BE2C (cell line): ENCODE measurements around the gene ELOVL7.

Experiments used
- DNase-seq: peaks from one replicate; pipeline ENCODE4 v3.0.0-alpha.2; 2020
- H3K27me3 ChIP-seq: fragments of 250-450 bp; sonication (Bioruptor Pico); 2 replicates; pipeline ENCODE4 v1.5.1; 2020; ENCODE audit warnings: mild to moderate bottlenecking
- H3K36me3 ChIP-seq: fragments of 250-450 bp; sonication (Bioruptor Pico); 2 replicates; pipeline ENCODE4 v1.5.1; 2020; ENCODE audit warnings: mild to moderate bottlenecking
- H3K4me1 ChIP-seq: fragments of 250-450 bp; sonication (Bioruptor Pico); 2 replicates; pipeline ENCODE4 v1.5.1; 2020
- H3K4me3 ChIP-seq: 2 replicates; pipeline ENCODE4 v1.5.1; 2011; ENCODE audit warnings: low read depth, low read length
- H3K9me3 ChIP-seq: fragments of 250-450 bp; sonication (Bioruptor Pico); 2 replicates; pipeline ENCODE4 v1.5.1; 2020
- CTCF ChIP-seq: IDR thresholded peaks from 2 replicates; pipeline ENCODE4 v1.5.1; 2012; ENCODE audit warnings: mild to moderate bottlenecking, low read depth, low read length

Gene ELOVL7

GRCh38 chr5:60814498-60814897 is 29.6 kb downstream of the ELOVL7 start:
- TF ChIP-seq CTCF, result no peak
- Histone ChIP-seq H3K27me3 (no peaks in the 10 kb centered on the region), H3K4me3 (no peak overlapping the region), H3K36me3 (no peaks in the 10 kb centered on the region), H3K9me3 (no peaks in the 10 kb centered on the region), H3K4me1 (no peaks in the 10 kb centered on the region)
- DNase-seq, result no peak

GRCh38 chr5:60812426-60812825 is 31.6 kb downstream of the ELOVL7 start:
- TF ChIP-seq CTCF, result no peak

GRCh38 chr5:60811105-60811504 is 33.0 kb downstream of the ELOVL7 start:
- no peak for DNase-seq
- H3K4me1 ChIP-seq, result no peaks in the 10 kb centered on the region
- no peaks in the 10 kb centered on the region for H3K27me3 ChIP-seq
- H3K36me3 ChIP-seq, result no peaks in the 10 kb centered on the region
- H3K9me3 ChIP-seq, result no peaks in the 10 kb centered on the region
- TF ChIP-seq CTCF, result no peak
- no peak overlapping the region for H3K4me3 ChIP-seq

More at GRCh38 chr5:60812426-60812825, 31.6 kb downstream of the ELOVL7 start:
- H3K9me3 ChIP-seq, result no peaks in the 10 kb centered on the region
- no peaks in the 10 kb centered on the region for H3K4me1 ChIP-seq
- no peaks in the 10 kb centered on the region for H3K36me3 ChIP-seq
- no peak for DNase-seq
- no peak overlapping the region for H3K4me3 ChIP-seq
- no peaks in the 10 kb centered on the region for H3K27me3 ChIP-seq

- Histone ChIP-seq H3K9me3 (no peaks in the 10 kb centered on the region), H3K4me1 (no peaks in the 10 kb centered on the region), H3K4me3 (no peak overlapping the region), H3K27me3 (no peaks in the 10 kb centered on the region), H3K36me3 (no peaks in the 10 kb centered on the region)
- no peak for DNase-seq
- no peak for TF ChIP-seq CTCF
Observed at GRCh38 chr5:60810438-60811085, 33.5 kb downstream of the ELOVL7 start.

GRCh38 chr5:60809891-60810425 is 34.1 kb downstream of the ELOVL7 start:
- Histone ChIP-seq H3K4me3 (no peak overlapping the region), H3K27me3 (no peaks in the 10 kb centered on the region), H3K36me3 (no peaks in the 10 kb centered on the region), H3K4me1 (no peaks in the 10 kb centered on the region), H3K9me3 (no peaks in the 10 kb centered on the region)
- no peak for DNase-seq
- TF ChIP-seq CTCF, result no peak

GRCh38 chr5:60806591-60807243 is 37.4 kb downstream of the ELOVL7 start:
- Histone ChIP-seq H3K4me3 (no peak overlapping the region), H3K4me1 (no peaks in the 10 kb centered on the region), H3K9me3 (no peaks in the 10 kb centered on the region), H3K27me3 (no peaks in the 10 kb centered on the region), H3K36me3 (no peaks in the 10 kb centered on the region)
- DNase-seq, result no peak
- TF ChIP-seq CTCF, result no peak
